Measurements from ENCODE around the gene HTR3B.

HTR3B gene

GRCh38 chr11:113947994-113948393 is 43.4 kb downstream of the HTR3B start:
- DNase-seq, result no peak

- no peak for DNase-seq
These were observed 45.3 kb downstream of the HTR3B start for GRCh38 chr11:113949891-113950290.

GRCh38 chr11:113951537-113951936 is 46.9 kb downstream of the HTR3B start:
- no peak for DNase-seq

- DNase-seq, result no peak
These were observed 47.5 kb downstream of the HTR3B start for GRCh38 chr11:113952070-113952469.

- DNase-seq, result no peak
These were observed 48.0 kb downstream of the HTR3B start for GRCh38 chr11:113952588-113952987.

- DNase-seq, result no peak
These were observed 49.6 kb downstream of the HTR3B start for GRCh38 chr11:113954235-113954634.

GRCh38 chr11:113956986-113957385 is 52.4 kb downstream of the HTR3B start:
- DNase-seq, result no peak

GRCh38 chr11:113960702-113961330 is 56.2 kb downstream of the HTR3B start:
- DNase-seq, result no peak

GRCh38 chr11:113967361-113967760 is 62.8 kb downstream of the HTR3B start:
- no peak for DNase-seq

- DNase-seq, result no peak
These were observed 67.1 kb downstream of the HTR3B start for GRCh38 chr11:113971506-113972195.

- peak; percentile 16 for DNase-seq
These were observed 70.3 kb downstream of the HTR3B start, which contains the start of gene HTR3A for GRCh38 chr11:113974741-113975470. HTR3A (plus strand) TSS chr11:113975108; CDS start chr11:113975326, 218 bp downstream.

GRCh38 chr11:113977071-113977490 is 72.5 kb downstream of the HTR3B start:
- DNase-seq, result no peak

- DNase-seq, result no peak
These were observed 73.1 kb downstream of the HTR3B start for GRCh38 chr11:113977701-113978100.

GRCh38 chr11:113979431-113979830 is 74.8 kb downstream of the HTR3B start:
- DNase-seq, result no peak

GRCh38 chr11:113980785-113981184 is 76.2 kb downstream of the HTR3B start:
- DNase-seq, result no peak

- no peak for DNase-seq
These were observed 77.7 kb downstream of the HTR3B start for GRCh38 chr11:113982306-113982705.

GRCh38 chr11:113984781-113985180 is 80.2 kb downstream of the HTR3B start:
- no peak for DNase-seq

GRCh38 chr11:113985906-113986305 is 81.3 kb downstream of the HTR3B start:
- DNase-seq, result no peak

- DNase-seq, result no peak
These were observed 82.0 kb downstream of the HTR3B start for GRCh38 chr11:113986351-113987140.

- no peak for DNase-seq
These were observed 84.8 kb downstream of the HTR3B start for GRCh38 chr11:113989381-113989780.

- DNase-seq, result no peak
These were observed 85.3 kb downstream of the HTR3B start for GRCh38 chr11:113989916-113990315.

GRCh38 chr11:113991170-113991569 is 86.6 kb downstream of the HTR3B start:
- DNase-seq, result peak; percentile 17
